Mesenchymal stem cell (in vitro differentiated cells and primary cell): ENCODE results near the gene MAP7D2.

Experiments used
- DNase-seq: peaks from one replicate; pipeline ENCODE4 v3.0.0-alpha.2; 2013
- H2AFZ ChIP-seq: one replicate; pipeline ENCODE4 v1.6.1; 2013; ENCODE audit warnings: low read depth, mild to moderate bottlenecking, control low read depth, inconsistent platforms, low read length, moderate library complexity
- H2AK5ac ChIP-seq: 2 replicates; pipeline ENCODE4 v1.6.1; 2013; ENCODE audit warnings: low read length, moderate library complexity, mild to moderate bottlenecking, inconsistent platforms; ENCODE audit not compliant: severe bottlenecking
- H2BK120ac ChIP-seq: one replicate; pipeline ENCODE4 v1.6.1; 2013; ENCODE audit warnings: low read depth, mild to moderate bottlenecking, inconsistent platforms, low read length, moderate library complexity
- H2BK12ac ChIP-seq, 2 experiments: one replicate each; pipeline ENCODE4 v1.6.1; 2013; ENCODE audit warnings: inconsistent platforms in 2 of 2, low read length in 2 of 2, mild to moderate bottlenecking in 2 of 2, moderate library complexity in 2 of 2, control low read depth in 1 of 2
- H2BK15ac ChIP-seq: one replicate; pipeline ENCODE4 v1.6.1; 2013; ENCODE audit warnings: mild to moderate bottlenecking, low read depth, inconsistent platforms; ENCODE audit not compliant: poor library complexity, severe bottlenecking
- H2BK5ac ChIP-seq: 2 replicates; pipeline ENCODE4 v1.6.1; 2013; ENCODE audit warnings: low read depth, mild to moderate bottlenecking, low read length, control low read depth, inconsistent platforms; ENCODE audit not compliant: poor library complexity, severe bottlenecking
- H3K14ac ChIP-seq, 2 experiments: one replicate each; pipeline ENCODE4 v1.6.1; 2013; ENCODE audit warnings: inconsistent platforms in 2 of 2, low read length in 2 of 2, control low read depth in 1 of 2, mild to moderate bottlenecking in 1 of 2, moderate library complexity in 1 of 2
- H3K18ac ChIP-seq, 2 experiments: one replicate each; pipeline ENCODE4 v1.6.1; 2013; ENCODE audit warnings: inconsistent platforms in 2 of 2, low read length in 2 of 2, control low read depth in 1 of 2, low read depth in 1 of 2, mild to moderate bottlenecking in 1 of 2
- H3K23ac ChIP-seq, 2 experiments: one replicate each; pipeline ENCODE4 v1.6.1; 2013; ENCODE audit warnings: inconsistent platforms in 2 of 2, low read length in 2 of 2, mild to moderate bottlenecking in 2 of 2, moderate library complexity in 2 of 2, control low read depth in 1 of 2
- H3K27ac ChIP-seq: 2 replicates; pipeline ENCODE4 v1.5.1; 2013; ENCODE audit warnings: mild to moderate bottlenecking, moderate library complexity, low read length, control low read depth, inconsistent platforms; ENCODE audit not compliant: poor library complexity, severe bottlenecking
- H3K27me3 ChIP-seq, 2 experiments: 2 replicates each; pipeline versions ENCODE4 v1.6.1 to v1.7.0; 2013; ENCODE audit warnings: low read length in 2 of 2, mild to moderate bottlenecking in 2 of 2, moderate library complexity in 2 of 2, control low read depth in 1 of 2, inconsistent platforms in 1 of 2; ENCODE audit not compliant: control insufficient read depth in 1 of 2, insufficient read depth in 1 of 2
- H3K36me3 ChIP-seq, 2 experiments: 2 replicates each; pipeline versions ENCODE4 v1.6.1 to v1.7.0; 2013; ENCODE audit warnings: low read length in 2 of 2, control low read depth in 1 of 2, inconsistent platforms in 1 of 2, low read depth in 1 of 2, mild to moderate bottlenecking in 1 of 2; ENCODE audit not compliant: insufficient read depth in 2 of 2, control insufficient read depth in 1 of 2
- H3K4ac ChIP-seq, 2 experiments: one replicate each; pipeline ENCODE4 v1.6.1; 2013; ENCODE audit warnings: inconsistent platforms in 2 of 2, low read length in 2 of 2, mild to moderate bottlenecking in 2 of 2, moderate library complexity in 2 of 2, control low read depth in 1 of 2, low read depth in 1 of 2
- H3K4me1 ChIP-seq: 2 replicates; pipeline ENCODE4 v1.6.1; 2013; ENCODE audit warnings: low read depth, low read length, control low read depth; ENCODE audit not compliant: control insufficient read depth, insufficient read depth
- H3K4me2 ChIP-seq: 2 replicates; pipeline ENCODE4 v1.6.1; 2013; ENCODE audit warnings: low read length, mild to moderate bottlenecking, inconsistent platforms; ENCODE audit not compliant: poor library complexity, severe bottlenecking
- H3K4me3 ChIP-seq, 2 experiments: 2 replicates each; pipeline versions ENCODE4 v1.5.1 to v1.7.0; 2013; ENCODE audit warnings: low read length in 2 of 2, mild to moderate bottlenecking in 2 of 2, control low read depth in 1 of 2, low read depth in 1 of 2; ENCODE audit not compliant: insufficient read depth in 1 of 2
- H3K79me1 ChIP-seq: replicated peaks from 2 replicates; pipeline ENCODE4 v1.6.1; 2013; ENCODE audit warnings: mild to moderate bottlenecking, control low read depth, low read length, inconsistent platforms; ENCODE audit not compliant: poor library complexity, severe bottlenecking
- H3K9ac ChIP-seq: 2 replicates; pipeline ENCODE4 v1.7.0; 2013; ENCODE audit warnings: mild to moderate bottlenecking, low read length, moderate library complexity
- H3K9me3 ChIP-seq: 2 replicates; pipeline ENCODE4 v1.7.0; 2013; ENCODE audit warnings: mild to moderate bottlenecking, low read length; ENCODE audit not compliant: control insufficient read depth
- H4K8ac ChIP-seq: one replicate; pipeline ENCODE4 v1.6.1; 2013; ENCODE audit warnings: inconsistent platforms, mild to moderate bottlenecking, low read length, moderate library complexity
- H4K91ac ChIP-seq: one replicate; pipeline ENCODE4 v1.6.1; 2013; ENCODE audit warnings: mild to moderate bottlenecking, low read length, inconsistent platforms
- WGBS: methylation state at CpG from one replicate; pipeline ENCODE4 v1.1.7; 2013; ENCODE audit warnings: mixed read lengths; 5-methylcytosine and 5-hydroxymethylcytosine counted together

The MAP7D2 gene

GRCh38 chrX:20026278-20026677, 90.4 kb downstream of the MAP7D2 start:
- H3K79me1 ChIP-seq: no peaks in the 10 kb centered on the region
- 11% methylated on average over 1 of the region's 2 CpGs for WGBS
- H3K9ac ChIP-seq: no peak overlapping the region
- no peak overlapping the region for H3K14ac ChIP-seq
- no peak overlapping the region for H2BK5ac ChIP-seq
- H3K27me3 ChIP-seq: peaks cover 0 to 35% of the 10 kb centered on the region in 2 experiments
- no peak overlapping the region for H3K4me3 ChIP-seq
- H3K23ac ChIP-seq: no peak overlapping the region
- H3K27ac ChIP-seq: no peak overlapping the region
- no peak overlapping the region for H3K4me2 ChIP-seq
- H2BK12ac ChIP-seq: no peak overlapping the region
- no peak overlapping the region for H2AFZ ChIP-seq
- no peak overlapping the region for H3K18ac ChIP-seq
- no peak overlapping the region for H4K8ac ChIP-seq
- H2AK5ac ChIP-seq: no peak overlapping the region
- H4K91ac ChIP-seq: no peak overlapping the region
- H3K9me3 ChIP-seq: peaks cover 6% of the 10 kb centered on the region
- no peak overlapping the region for H3K4ac ChIP-seq
- no peaks in the 10 kb centered on the region for H3K4me1 ChIP-seq
- H2BK120ac ChIP-seq: peak overlapping the region; percentile 34
- DNase-seq: peak; percentile 39
- no peaks in the 10 kb centered on the region for H3K36me3 ChIP-seq
- H2BK15ac ChIP-seq: no peak overlapping the region

GRCh38 chrX:20019672-20020365, 96.9 kb downstream of the MAP7D2 start:
- Histone ChIP-seq H4K91ac (no peak overlapping the region), H3K79me1 (no peaks in the 10 kb centered on the region), H3K18ac (no peak overlapping the region), H2AFZ (no peak overlapping the region), H2AK5ac (no peak overlapping the region), H4K8ac (no peak overlapping the region), H3K4ac (no peak overlapping the region), H3K4me1 (no peaks in the 10 kb centered on the region), H3K4me3 (no peak overlapping the region), H2BK12ac (no peak overlapping the region), H3K4me2 (no peak overlapping the region), H2BK120ac (no peak overlapping the region), H3K23ac (no peak overlapping the region), H3K14ac (no peak overlapping the region), H2BK15ac (no peak overlapping the region), H3K36me3 (no peaks in the 10 kb centered on the region), H3K27me3 (peaks cover 0 to 18% of the 10 kb centered on the region in 2 experiments), H3K27ac (no peak overlapping the region), H3K9ac (no peak overlapping the region), H2BK5ac (no peak overlapping the region), H3K9me3 (peaks cover 28% of the 10 kb centered on the region)
- DNase-seq: no peak
- 84% methylated on average over 6 of the region's 6 CpGs for WGBS

GRCh38 chrX:20016616-20016945, 100.1 kb downstream of the MAP7D2 start:
- Histone ChIP-seq H3K27me3 (peaks cover 0 to 3% of the 10 kb centered on the region in 2 experiments), H3K4me3 (no peak overlapping the region), H2BK15ac (no peak overlapping the region), H2BK12ac (no peak overlapping the region), H3K9me3 (peaks cover 48% of the 10 kb centered on the region), H3K4me1 (no peaks in the 10 kb centered on the region), H3K9ac (no peak overlapping the region), H3K4me2 (no peak overlapping the region), H3K14ac (no peak overlapping the region), H3K23ac (no peak overlapping the region), H4K8ac (no peak overlapping the region), H4K91ac (no peak overlapping the region), H2AK5ac (no peak overlapping the region), H3K79me1 (no peaks in the 10 kb centered on the region), H2BK5ac (no peak overlapping the region), H3K27ac (no peak overlapping the region), H2AFZ (no peak overlapping the region), H2BK120ac (no peak overlapping the region), H3K36me3 (no peaks in the 10 kb centered on the region), H3K18ac (no peak overlapping the region), H3K4ac (no peak overlapping the region)
- no peak for DNase-seq
- WGBS: no CpG with 5 or more reads among the region's 2 CpGs

GRCh38 chrX:20015945-20016615, 100.6 kb downstream of the MAP7D2 start:
- Histone ChIP-seq H2BK12ac (no peak overlapping the region), H3K9me3 (peaks cover 49% of the 10 kb centered on the region), H3K23ac (no peak overlapping the region), H3K36me3 (no peaks in the 10 kb centered on the region), H3K18ac (no peak overlapping the region), H2BK5ac (no peak overlapping the region), H2AK5ac (no peak overlapping the region), H3K79me1 (no peaks in the 10 kb centered on the region), H3K14ac (no peak overlapping the region), H4K91ac (no peak overlapping the region), H2BK15ac (no peak overlapping the region), H3K4me3 (peak overlapping the region in 1 of 2 experiments; percentile 46), H3K9ac (no peak overlapping the region), H2BK120ac (no peak overlapping the region), H4K8ac (no peak overlapping the region), H3K27ac (no peak overlapping the region), H3K27me3 (peaks cover 0 to 3% of the 10 kb centered on the region in 2 experiments), H3K4me2 (no peak overlapping the region), H3K4ac (no peak overlapping the region), H2AFZ (no peak overlapping the region), H3K4me1 (no peaks in the 10 kb centered on the region)
- DNase-seq: no peak
- WGBS: 87% methylated on average over 7 of the region's 9 CpGs
